Measurements from ENCODE around the gene S100G.

S100G gene

DNA sequence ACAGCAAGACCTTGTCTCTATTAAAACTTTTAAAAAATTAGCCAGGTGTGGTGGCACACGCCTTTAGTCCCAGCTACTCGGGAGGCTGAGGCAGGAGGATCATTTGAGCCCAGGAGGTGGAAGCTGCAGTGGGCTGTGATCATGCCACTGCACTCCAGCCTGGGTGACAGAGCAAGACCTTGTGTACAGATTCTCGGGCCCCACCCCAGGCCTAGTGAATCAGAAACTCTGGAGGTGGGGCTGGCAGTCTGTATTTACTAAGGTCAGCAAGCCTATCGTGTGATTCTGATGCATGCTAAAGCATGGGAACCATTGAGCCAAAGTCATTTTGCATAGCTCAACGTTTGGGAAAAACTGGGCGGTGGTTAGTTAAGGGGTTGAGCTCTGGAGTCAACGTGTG lies 3.5 kb downstream of the S100G start:
- TF ChIP-seq, protein P1, sequence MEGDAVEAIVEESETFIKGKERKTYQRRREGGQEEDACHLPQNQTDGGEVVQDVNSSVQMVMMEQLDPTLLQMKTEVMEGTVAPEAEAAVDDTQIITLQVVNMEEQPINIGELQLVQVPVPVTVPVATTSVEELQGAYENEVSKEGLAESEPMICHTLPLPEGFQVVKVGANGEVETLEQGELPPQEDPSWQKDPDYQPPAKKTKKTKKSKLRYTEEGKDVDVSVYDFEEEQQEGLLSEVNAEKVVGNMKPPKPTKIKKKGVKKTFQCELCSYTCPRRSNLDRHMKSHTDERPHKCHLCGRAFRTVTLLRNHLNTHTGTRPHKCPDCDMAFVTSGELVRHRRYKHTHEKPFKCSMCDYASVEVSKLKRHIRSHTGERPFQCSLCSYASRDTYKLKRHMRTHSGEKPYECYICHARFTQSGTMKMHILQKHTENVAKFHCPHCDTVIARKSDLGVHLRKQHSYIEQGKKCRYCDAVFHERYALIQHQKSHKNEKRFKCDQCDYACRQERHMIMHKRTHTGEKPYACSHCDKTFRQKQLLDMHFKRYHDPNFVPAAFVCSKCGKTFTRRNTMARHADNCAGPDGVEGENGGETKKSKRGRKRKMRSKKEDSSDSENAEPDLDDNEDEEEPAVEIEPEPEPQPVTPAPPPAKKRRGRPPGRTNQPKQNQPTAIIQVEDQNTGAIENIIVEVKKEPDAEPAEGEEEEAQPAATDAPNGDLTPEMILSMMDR (IDR thresholded peaks at IDR 0.05; ENCODE audit: low read depth, low read length): no peak
- no peak for DNase-seq
- H3K9me3 ChIP-seq (ENCODE audit: severe bottlenecking): no peaks in the 10 kb centered on the region
- H3K4me3 ChIP-seq (ENCODE audit: low read depth, low read length): no peak overlapping the region
- H3K27ac ChIP-seq: no peak overlapping the region
- H3K36me3 ChIP-seq: no peaks in the 10 kb centered on the region; the same call in 1 of the 2 replicates
- H3K27me3 ChIP-seq (ENCODE audit: insufficient read depth, low read depth, severe bottlenecking): no peaks in the 10 kb centered on the region

DNA sequence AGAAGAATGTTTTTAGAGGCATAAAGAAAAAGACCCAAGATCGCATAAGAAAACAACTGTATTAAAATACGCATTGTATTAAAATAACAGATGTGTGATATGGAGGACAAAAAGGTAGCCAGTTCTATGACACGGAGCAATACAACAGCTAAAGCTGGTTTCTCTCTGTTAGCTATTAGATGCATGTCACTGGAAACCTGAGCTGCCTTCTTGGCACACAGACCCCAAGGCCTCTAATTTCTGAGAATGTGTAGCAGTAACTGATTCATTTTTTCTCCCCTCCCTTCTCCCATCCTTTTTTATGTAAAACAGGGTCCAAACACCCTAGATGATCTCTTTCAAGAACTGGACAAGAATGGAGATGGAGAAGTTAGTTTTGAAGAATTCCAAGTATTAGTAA lies 4.1 kb downstream of the S100G start:
- DNase-seq: no peak
- H3K27ac ChIP-seq: no peak overlapping the region
- H3K36me3 ChIP-seq: no peaks in the 10 kb centered on the region; the same call in 1 of the 2 replicates
- H3K9me3 ChIP-seq (ENCODE audit: severe bottlenecking): no peaks in the 10 kb centered on the region
- no peaks in the 10 kb centered on the region for H3K27me3 ChIP-seq (ENCODE audit: insufficient read depth, low read depth, severe bottlenecking)
- no peak overlapping the region for H3K4me3 ChIP-seq (ENCODE audit: low read depth, low read length)
- TF ChIP-seq, protein P1 (IDR thresholded peaks at IDR 0.05; ENCODE audit: low read depth, low read length): no peak

DNA sequence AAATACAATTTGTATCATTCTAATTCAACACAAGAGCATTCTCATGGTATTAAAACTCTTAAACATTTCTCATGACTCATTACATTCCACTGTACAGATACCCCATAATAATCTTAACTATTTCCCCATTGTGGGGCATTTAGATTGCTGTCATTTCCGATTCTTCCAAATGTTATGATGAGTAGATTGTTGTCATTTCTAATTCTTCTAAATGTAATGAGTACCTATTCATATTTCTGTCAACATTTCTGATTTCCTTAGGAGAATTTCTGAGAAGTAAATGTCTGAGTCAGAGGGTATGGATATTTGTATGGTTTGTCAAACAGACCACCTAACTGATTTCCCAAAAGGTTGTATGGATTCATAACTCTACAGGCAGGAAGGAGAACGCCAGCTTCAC lies 8.3 kb downstream of the S100G start:
- DNase-seq: no peak
- H3K36me3 ChIP-seq: no peaks in the 10 kb centered on the region; the same call in 1 of the 2 replicates
- TF ChIP-seq, protein P1 (IDR thresholded peaks at IDR 0.05; ENCODE audit: low read depth, low read length): no peak
- H3K27me3 ChIP-seq (ENCODE audit: insufficient read depth, low read depth, severe bottlenecking): no peaks in the 10 kb centered on the region
- no peak overlapping the region for H3K27ac ChIP-seq
- H3K4me3 ChIP-seq (ENCODE audit: low read depth, low read length): no peak overlapping the region
- no peaks in the 10 kb centered on the region for H3K9me3 ChIP-seq (ENCODE audit: severe bottlenecking)

DNA sequence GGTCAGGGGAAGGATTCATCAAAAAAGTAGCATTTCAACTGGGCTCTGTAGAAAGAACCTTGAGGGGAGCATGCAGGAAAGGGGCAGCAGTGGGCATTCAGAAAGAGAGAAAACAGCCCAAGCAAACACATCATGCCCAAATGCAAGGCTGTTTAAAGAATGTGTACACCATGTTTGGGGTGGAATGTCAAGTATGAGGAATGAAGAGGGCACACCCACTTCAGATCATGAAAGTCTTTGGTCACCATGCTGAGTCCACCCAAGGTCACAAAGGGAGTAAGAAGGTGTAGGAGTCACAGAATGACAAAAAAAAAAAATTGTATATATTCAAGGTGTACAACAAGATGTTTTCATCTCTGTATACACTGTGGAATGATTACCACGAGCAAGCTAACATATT lies 9.4 kb downstream of the S100G start:
- Histone ChIP-seq H3K4me3 (ENCODE audit: low read depth, low read length) (no peak overlapping the region), H3K9me3 (ENCODE audit: severe bottlenecking) (no peaks in the 10 kb centered on the region), H3K27ac (no peak overlapping the region), H3K27me3 (ENCODE audit: insufficient read depth, low read depth, severe bottlenecking) (no peaks in the 10 kb centered on the region), H3K36me3 (peaks cover 7% of the 10 kb centered on the region)
- no peak for DNase-seq
- TF ChIP-seq, protein P1 (IDR thresholded peaks at IDR 0.05; ENCODE audit: low read depth, low read length): no peak

DNA sequence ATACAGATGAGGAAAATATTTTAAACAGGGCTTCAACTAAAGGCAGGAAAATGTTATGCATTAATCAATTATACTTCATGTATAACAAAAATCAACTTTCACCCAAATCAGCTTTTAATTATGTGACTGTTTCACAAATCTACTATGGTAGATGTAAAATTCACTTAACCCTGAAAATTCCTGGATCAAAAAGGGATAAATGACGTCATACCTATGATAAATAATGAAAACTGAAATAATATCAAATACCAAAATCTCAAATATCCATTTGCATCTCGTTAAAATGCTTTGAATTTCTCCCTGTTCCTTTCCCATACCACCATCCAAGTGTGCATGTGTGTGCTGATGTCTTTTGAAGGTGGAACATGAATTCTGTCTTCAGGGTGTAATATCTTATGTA lies 11.5 kb downstream of the S100G start:
- no peaks in the 10 kb centered on the region for H3K9me3 ChIP-seq (ENCODE audit: severe bottlenecking)
- TF ChIP-seq, protein P1 (IDR thresholded peaks at IDR 0.05; ENCODE audit: low read depth, low read length): no peak

DNA sequence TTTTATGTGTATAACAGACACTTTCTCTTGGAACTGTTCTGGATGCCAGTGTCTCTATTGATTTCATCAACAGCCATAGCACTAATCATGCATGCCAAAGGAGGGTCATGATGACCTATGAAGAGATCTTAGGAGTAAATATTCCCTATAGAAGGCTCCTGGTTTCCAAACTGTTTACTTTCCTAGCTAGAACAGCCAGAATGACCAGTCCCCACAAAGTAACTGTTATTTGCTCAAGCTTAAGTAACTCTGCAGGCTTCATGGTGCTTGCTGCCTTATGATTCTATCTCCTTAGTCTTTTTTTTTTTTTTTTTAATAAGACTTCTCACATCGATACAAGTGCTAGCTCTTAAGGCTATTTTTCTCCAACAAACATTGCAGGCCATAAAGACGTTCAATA lies 12.4 kb downstream of the S100G start:
- Histone ChIP-seq H3K27ac (no peak overlapping the region), H3K4me3 (ENCODE audit: low read depth, low read length) (no peak overlapping the region), H3K9me3 (ENCODE audit: severe bottlenecking) (no peaks in the 10 kb centered on the region), H3K36me3 (peaks cover 24% of the 10 kb centered on the region), H3K27me3 (ENCODE audit: insufficient read depth, low read depth, severe bottlenecking) (no peaks in the 10 kb centered on the region)
- no peak for DNase-seq
- TF ChIP-seq, protein P1 (IDR thresholded peaks at IDR 0.05; ENCODE audit: low read depth, low read length): no peak

More for the DNA sequence above, 11.5 kb downstream of the S100G start:
- H3K4me3 ChIP-seq (ENCODE audit: low read depth, low read length): no peak overlapping the region
- DNase-seq: no peak
- no peak overlapping the region for H3K27ac ChIP-seq
- H3K27me3 ChIP-seq (ENCODE audit: insufficient read depth, low read depth, severe bottlenecking): no peaks in the 10 kb centered on the region
- peaks cover 18% of the 10 kb centered on the region for H3K36me3 ChIP-seq
